ENCODE measurements around the gene RIC8A.
"Not testable (repeated sequence)": the region's sequence is repeated elsewhere in the genome, so short reads cannot be mapped to it uniquely, and the experiment has no call there.

RIC8A gene

GRCh38 chr11:220641-221215 lies 13.2 kb downstream of the RIC8A start:
- DNase-seq, result not testable (repeated sequence)

GRCh38 chr11:221539-221938 lies 14.0 kb downstream of the RIC8A start:
- DNase-seq, result no peak

GRCh38 chr11:221998-222789 lies 14.7 kb downstream of the RIC8A start:
- DNase-seq, result no peak

GRCh38 chr11:223026-223789 lies 15.7 kb downstream of the RIC8A start:
- no peak for DNase-seq

- no peak for DNase-seq
Measured at GRCh38 chr11:223884-224283, 16.4 kb downstream of the RIC8A start.

- no peak for DNase-seq
Measured at GRCh38 chr11:224424-224823, 16.9 kb downstream of the RIC8A start.

- peak in 1 of 2 experiments; percentile 20 for DNase-seq
Measured at GRCh38 chr11:225734-226453, 18.4 kb downstream of the RIC8A start.

- DNase-seq, result no peak
Measured at GRCh38 chr11:227824-228379, 20.4 kb downstream of the RIC8A start.

- no peak for DNase-seq
Measured at GRCh38 chr11:230431-230830, 22.9 kb downstream of the RIC8A start.

- DNase-seq, result no peak
Measured at GRCh38 chr11:232783-233565, 25.5 kb downstream of the RIC8A start.

GRCh38 chr11:235180-235579 lies 27.7 kb downstream of the RIC8A start:
- DNase-seq, result no peak

- peak in 1 of 2 experiments; percentile 57 for DNase-seq
Measured at GRCh38 chr11:235609-235996, 28.1 kb downstream of the RIC8A start.

- peak; percentile 96 to 98 for DNase-seq
Measured at GRCh38 chr11:235997-236773, 28.7 kb downstream of the RIC8A start, which contains the start of gene SIRT3. SIRT3 (minus strand) TSS chr11:236342; CDS start chr11:236328, 14 bp downstream.

GRCh38 chr11:236774-237767 lies 29.6 kb downstream of the RIC8A start, which contains the start of gene PSMD13:
PSMD13 (plus strand) TSS chr11:236976; CDS start chr11:237050, 74 bp downstream.
- DNase-seq, result peak; percentile 85 to 89

GRCh38 chr11:238346-238745 lies 30.8 kb downstream of the RIC8A start:
- DNase-seq, result not testable (repeated sequence)

- no peak for DNase-seq
Measured at GRCh38 chr11:240315-240714, 32.8 kb downstream of the RIC8A start.

- no peak for DNase-seq
Measured at GRCh38 chr11:241634-242033, 34.1 kb downstream of the RIC8A start.

- DNase-seq, result no peak
Measured at GRCh38 chr11:244376-244775, 36.9 kb downstream of the RIC8A start.

GRCh38 chr11:249062-249461 lies 41.6 kb downstream of the RIC8A start:
- no peak for DNase-seq

- no peak for DNase-seq
Measured at GRCh38 chr11:250274-250673, 42.8 kb downstream of the RIC8A start.

Measured in Kasumi-1 (cell line).